ENCODE measurements around the gene PPP2R3B. TPM values are rescaled to one million over a fixed set of nuclear protein-coding genes. Genes with fewer than 3 reads are reported as not detected.

The PPP2R3B gene
- total RNA-seq, 1 experiment from 2014 or later = 19.1 TPM

DNA sequence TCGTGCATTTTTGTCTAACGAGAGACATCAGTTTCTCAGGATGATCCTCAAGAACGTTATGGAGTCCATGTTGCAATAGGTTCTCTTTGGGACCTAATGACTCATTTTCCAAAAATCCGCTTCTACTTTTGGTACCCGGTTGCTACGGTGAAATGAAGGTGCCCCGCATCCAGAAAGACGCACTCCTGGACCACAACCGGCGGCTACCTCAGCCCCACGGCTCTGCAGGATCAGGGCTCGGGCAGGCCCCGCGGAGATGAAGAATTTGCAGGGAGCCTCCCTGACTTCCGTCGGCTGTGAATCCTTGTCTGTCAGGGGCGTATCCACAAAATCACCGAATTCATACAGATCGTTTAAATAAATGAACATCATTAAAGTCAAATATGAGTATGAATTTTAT lies 83.7 kb downstream of the PPP2R3B start:
- no peak overlapping the region for H3K27ac ChIP-seq (ENCODE audit: low read depth, low read length)
- RAD21 ChIA-PET (ENCODE audit: low non-redundant PET in 1 of 2, low total read pairs in 2 of 2, uncharacterized antibody in 2 of 2, unreplicated experiment in 2 of 2) = no interaction called here
- no peak for TF ChIP-seq ZNF274 (IDR thresholded peaks at IDR 0.05; ENCODE audit: low read depth, low read length)
- TF ChIP-seq POLR2A (IDR thresholded peaks at IDR 0.05; ENCODE audit: borderline replicate concordance, extremely low read depth, insufficient read depth, insufficient read length) = no peak
- TF ChIP-seq SIN3A (IDR thresholded peaks at IDR 0.05; ENCODE audit: low read depth) = no peak
- ATAC-seq (no peak), DNase-seq (ENCODE audit: low read depth, low spot score) (no peak)
- peaks cover 0 to 7% of the 10 kb centered on the region in 2 experiments; a peak in 1 of 4 replicates for H3K36me3 ChIP-seq (ENCODE audit: control insufficient read depth in 1 of 2, insufficient read depth in 2 of 2, low read length in 2 of 2)
- no peak overlapping the region for H3K4me2 ChIP-seq (ENCODE audit: low read length)
- no peaks in the 10 kb centered on the region for H3K9me3 ChIP-seq (ENCODE audit: control insufficient read depth in 1 of 2, insufficient read depth in 1 of 2, low read depth in 1 of 2, low read length in 2 of 2)
- CTCF ChIA-PET = no interaction called here
- intact Hi-C loops (cut with micrococcal nuclease) = no loop called here
- no peaks in the 10 kb centered on the region for H3K4me1 ChIP-seq (ENCODE audit: control insufficient read depth in 1 of 2, insufficient read depth in 2 of 2, low read length in 2 of 2)
- no peak overlapping the region for H3K4me3 ChIP-seq (replicated peaks in 1 of 2; ENCODE audit: low read depth in 1 of 2, low read length in 2 of 2)
- H4K20me1 ChIP-seq (ENCODE audit: insufficient read depth) = no peaks in the 10 kb centered on the region
- no peak overlapping the region for H2AFZ ChIP-seq (ENCODE audit: low read depth, low read length, poor library complexity, severe bottlenecking)
- H3K9ac ChIP-seq (ENCODE audit: low read length) = no peak overlapping the region
- POLR2A ChIA-PET = no interaction called here
- H3K27me3 ChIP-seq (ENCODE audit: insufficient read depth, low read length) = no peaks in the 10 kb centered on the region
- H3K79me2 ChIP-seq (ENCODE audit: insufficient read depth, low read length) = no peaks in the 10 kb centered on the region
- BruUV-seq (replicated peaks) = no TSS peak
- no peaks in the 10 kb centered on the region for H3K9me2 ChIP-seq (ENCODE audit: insufficient read depth)

DNA sequence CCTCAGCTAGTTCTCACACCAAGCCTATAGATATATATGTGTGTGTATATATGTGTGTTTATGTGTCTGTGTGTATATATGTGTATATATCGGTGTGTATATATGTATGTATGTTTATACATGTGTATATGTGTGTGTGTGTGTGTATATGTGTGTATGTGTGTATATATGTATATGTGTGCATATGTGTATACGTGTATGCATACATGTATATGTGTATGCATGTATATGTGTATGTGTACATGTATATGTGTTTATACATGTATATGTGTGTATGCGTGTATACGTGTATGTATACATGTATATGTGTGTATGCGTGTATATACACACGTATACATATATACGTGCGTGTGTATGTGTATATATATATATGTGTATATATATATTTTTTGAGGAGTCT lies 86.4 kb downstream of the PPP2R3B start:
- no peaks in the 10 kb centered on the region for H3K27me3 ChIP-seq (ENCODE audit: insufficient read depth, low read length)
- RAD21 ChIA-PET (ENCODE audit: low non-redundant PET in 1 of 2, low total read pairs in 2 of 2, uncharacterized antibody in 2 of 2, unreplicated experiment in 2 of 2) = no interaction called here
- CTCF ChIA-PET = no interaction called here

More for the DNA sequence above, 86.4 kb downstream of the PPP2R3B start:
- intact Hi-C loops (cut with micrococcal nuclease) = no loop called here
- Histone ChIP-seq H3K4me2 (ENCODE audit: low read length) (no peak overlapping the region), H3K9me2 (ENCODE audit: insufficient read depth) (no peaks in the 10 kb centered on the region), H4K20me1 (ENCODE audit: insufficient read depth) (no peaks in the 10 kb centered on the region), H3K36me3 (ENCODE audit: control insufficient read depth in 1 of 2, insufficient read depth in 2 of 2, low read length in 2 of 2) (0 out of 4 replicates have a peak, but pooled peaks cover 0 to 4% of the 10 kb centered on the region in 2 experiments), H3K4me3 (replicated peaks in 1 of 2; ENCODE audit: low read depth in 1 of 2, low read length in 2 of 2) (no peak overlapping the region), H3K9me3 (ENCODE audit: control insufficient read depth in 1 of 2, insufficient read depth in 1 of 2, low read depth in 1 of 2, low read length in 2 of 2) (no peaks in the 10 kb centered on the region), H3K79me2 (ENCODE audit: insufficient read depth, low read length) (no peaks in the 10 kb centered on the region), H3K9ac (ENCODE audit: low read length) (no peak overlapping the region), H3K4me1 (ENCODE audit: control insufficient read depth in 1 of 2, insufficient read depth in 2 of 2, low read length in 2 of 2) (no peaks in the 10 kb centered on the region), H3K27ac (ENCODE audit: low read depth, low read length) (no peak overlapping the region), H2AFZ (ENCODE audit: low read depth, low read length, poor library complexity, severe bottlenecking) (no peak overlapping the region)
- POLR2A ChIA-PET = no interaction called here
- ATAC-seq (no peak), DNase-seq (ENCODE audit: low read depth, low spot score) (no peak)
- TF ChIP-seq JUND (IDR thresholded peaks at IDR 0.05) (no peak), YY1 (IDR thresholded peaks at IDR 0.05; ENCODE audit: extremely low read depth, insufficient replicate concordance, low read depth, low read length) (no peak), EZH2phosphoT487 (IDR thresholded peaks at IDR 0.05; ENCODE audit: borderline replicate concordance) (no peak), ZNF274 (IDR thresholded peaks at IDR 0.05; ENCODE audit: low read depth, low read length) (no peak), FOSL1 (IDR thresholded peaks at IDR 0.05; ENCODE audit: low read depth) (no peak), TCF7L2 (IDR thresholded peaks at IDR 0.05; ENCODE audit: borderline replicate concordance, extremely low read depth, insufficient read depth, insufficient read length) (no peak)
- TF ChIP-seq, protein P1, sequence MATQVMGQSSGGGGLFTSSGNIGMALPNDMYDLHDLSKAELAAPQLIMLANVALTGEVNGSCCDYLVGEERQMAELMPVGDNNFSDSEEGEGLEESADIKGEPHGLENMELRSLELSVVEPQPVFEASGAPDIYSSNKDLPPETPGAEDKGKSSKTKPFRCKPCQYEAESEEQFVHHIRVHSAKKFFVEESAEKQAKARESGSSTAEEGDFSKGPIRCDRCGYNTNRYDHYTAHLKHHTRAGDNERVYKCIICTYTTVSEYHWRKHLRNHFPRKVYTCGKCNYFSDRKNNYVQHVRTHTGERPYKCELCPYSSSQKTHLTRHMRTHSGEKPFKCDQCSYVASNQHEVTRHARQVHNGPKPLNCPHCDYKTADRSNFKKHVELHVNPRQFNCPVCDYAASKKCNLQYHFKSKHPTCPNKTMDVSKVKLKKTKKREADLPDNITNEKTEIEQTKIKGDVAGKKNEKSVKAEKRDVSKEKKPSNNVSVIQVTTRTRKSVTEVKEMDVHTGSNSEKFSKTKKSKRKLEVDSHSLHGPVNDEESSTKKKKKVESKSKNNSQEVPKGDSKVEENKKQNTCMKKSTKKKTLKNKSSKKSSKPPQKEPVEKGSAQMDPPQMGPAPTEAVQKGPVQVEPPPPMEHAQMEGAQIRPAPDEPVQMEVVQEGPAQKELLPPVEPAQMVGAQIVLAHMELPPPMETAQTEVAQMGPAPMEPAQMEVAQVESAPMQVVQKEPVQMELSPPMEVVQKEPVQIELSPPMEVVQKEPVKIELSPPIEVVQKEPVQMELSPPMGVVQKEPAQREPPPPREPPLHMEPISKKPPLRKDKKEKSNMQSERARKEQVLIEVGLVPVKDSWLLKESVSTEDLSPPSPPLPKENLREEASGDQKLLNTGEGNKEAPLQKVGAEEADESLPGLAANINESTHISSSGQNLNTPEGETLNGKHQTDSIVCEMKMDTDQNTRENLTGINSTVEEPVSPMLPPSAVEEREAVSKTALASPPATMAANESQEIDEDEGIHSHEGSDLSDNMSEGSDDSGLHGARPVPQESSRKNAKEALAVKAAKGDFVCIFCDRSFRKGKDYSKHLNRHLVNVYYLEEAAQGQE (IDR thresholded peaks at IDR 0.05; ENCODE audit: low read depth) = no peak
- TF ChIP-seq, protein P2, sequence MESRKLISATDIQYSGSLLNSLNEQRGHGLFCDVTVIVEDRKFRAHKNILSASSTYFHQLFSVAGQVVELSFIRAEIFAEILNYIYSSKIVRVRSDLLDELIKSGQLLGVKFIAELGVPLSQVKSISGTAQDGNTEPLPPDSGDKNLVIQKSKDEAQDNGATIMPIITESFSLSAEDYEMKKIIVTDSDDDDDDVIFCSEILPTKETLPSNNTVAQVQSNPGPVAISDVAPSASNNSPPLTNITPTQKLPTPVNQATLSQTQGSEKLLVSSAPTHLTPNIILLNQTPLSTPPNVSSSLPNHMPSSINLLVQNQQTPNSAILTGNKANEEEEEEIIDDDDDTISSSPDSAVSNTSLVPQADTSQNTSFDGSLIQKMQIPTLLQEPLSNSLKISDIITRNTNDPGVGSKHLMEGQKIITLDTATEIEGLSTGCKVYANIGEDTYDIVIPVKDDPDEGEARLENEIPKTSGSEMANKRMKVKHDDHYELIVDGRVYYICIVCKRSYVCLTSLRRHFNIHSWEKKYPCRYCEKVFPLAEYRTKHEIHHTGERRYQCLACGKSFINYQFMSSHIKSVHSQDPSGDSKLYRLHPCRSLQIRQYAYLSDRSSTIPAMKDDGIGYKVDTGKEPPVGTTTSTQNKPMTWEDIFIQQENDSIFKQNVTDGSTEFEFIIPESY (IDR thresholded peaks at IDR 0.05; ENCODE audit: extremely low read depth, insufficient replicate concordance, low read length) = no peak
- TF ChIP-seq, protein P3, sequence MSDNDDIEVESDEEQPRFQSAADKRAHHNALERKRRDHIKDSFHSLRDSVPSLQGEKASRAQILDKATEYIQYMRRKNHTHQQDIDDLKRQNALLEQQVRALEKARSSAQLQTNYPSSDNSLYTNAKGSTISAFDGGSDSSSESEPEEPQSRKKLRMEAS (IDR thresholded peaks at IDR 0.05) = no peak
- TF ChIP-seq, protein P4, sequence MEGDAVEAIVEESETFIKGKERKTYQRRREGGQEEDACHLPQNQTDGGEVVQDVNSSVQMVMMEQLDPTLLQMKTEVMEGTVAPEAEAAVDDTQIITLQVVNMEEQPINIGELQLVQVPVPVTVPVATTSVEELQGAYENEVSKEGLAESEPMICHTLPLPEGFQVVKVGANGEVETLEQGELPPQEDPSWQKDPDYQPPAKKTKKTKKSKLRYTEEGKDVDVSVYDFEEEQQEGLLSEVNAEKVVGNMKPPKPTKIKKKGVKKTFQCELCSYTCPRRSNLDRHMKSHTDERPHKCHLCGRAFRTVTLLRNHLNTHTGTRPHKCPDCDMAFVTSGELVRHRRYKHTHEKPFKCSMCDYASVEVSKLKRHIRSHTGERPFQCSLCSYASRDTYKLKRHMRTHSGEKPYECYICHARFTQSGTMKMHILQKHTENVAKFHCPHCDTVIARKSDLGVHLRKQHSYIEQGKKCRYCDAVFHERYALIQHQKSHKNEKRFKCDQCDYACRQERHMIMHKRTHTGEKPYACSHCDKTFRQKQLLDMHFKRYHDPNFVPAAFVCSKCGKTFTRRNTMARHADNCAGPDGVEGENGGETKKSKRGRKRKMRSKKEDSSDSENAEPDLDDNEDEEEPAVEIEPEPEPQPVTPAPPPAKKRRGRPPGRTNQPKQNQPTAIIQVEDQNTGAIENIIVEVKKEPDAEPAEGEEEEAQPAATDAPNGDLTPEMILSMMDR (IDR thresholded peaks at IDR 0.05 in 2 of 3, conservative IDR thresholded peaks at IDR 0.05 in 1 of 3; ENCODE audit: borderline replicate concordance in 1 of 3, insufficient read depth in 1 of 3, low read depth in 2 of 3, low read length in 2 of 3) = no peak
- BruUV-seq (replicated peaks) = no TSS peak

Data from HCT116 (cell line).